H1 (cell line): Measurements from ENCODE around the gene SPEF2. TPM values are rescaled to one million over a fixed set of nuclear protein-coding genes. Genes with fewer than 3 reads are reported as not detected.

Source experiments
- CTCF ChIA-PET: fragments of 300-600 bp; sonication (Branson Sonifier 250); formaldehyde crosslinking; loops from one replicate; lab custom pipeline; 2021; ENCODE audit not compliant: partially characterized antibody; lab: Charles Lee
- POLR2A ChIA-PET: fragments of 300-600 bp; sonication (Branson Sonifier 250); formaldehyde crosslinking; loops from one replicate; lab custom pipeline; 2021; ENCODE audit warnings: inconsistent platforms; ENCODE audit not compliant: partially characterized antibody; lab: Charles Lee
- DNase-seq, 2 experiments: peaks; one replicate each; pipeline versions ENCODE4 v3.0.0 to v3.0.0-alpha.2; 2010 to 2022; ENCODE audit warnings: low spot score in 2 of 2, low read depth in 1 of 2, mixed read lengths in 1 of 2
- FAIRE-seq: peaks from 2 replicates; lab custom pipeline; 2011; peaks lifted over from hg19 to GRCh38; lab: Jason Lieb, UNC
- H2AFZ ChIP-seq: 2 replicates; pipeline ENCODE4 v1.8.1; 2012; ENCODE audit warnings: low read length, inconsistent platforms
- H2AK5ac ChIP-seq: 2 replicates; pipeline ENCODE4 v1.6.1; 2013; ENCODE audit warnings: low read depth, low read length
- H2BK120ac ChIP-seq: replicated peaks from 2 replicates; pipeline ENCODE3; 2013; ENCODE audit warnings: low read depth, low read length, inconsistent platforms
- H2BK12ac ChIP-seq: 2 replicates; pipeline ENCODE4 v1.6.1; 2013; ENCODE audit warnings: low read depth, low read length
- H2BK15ac ChIP-seq: 2 replicates; pipeline ENCODE4 v1.6.1; 2013; ENCODE audit warnings: low read length
- H2BK20ac ChIP-seq: 2 replicates; pipeline ENCODE4 v1.6.1; 2013; ENCODE audit warnings: low read length
- H2BK5ac ChIP-seq: 2 replicates; pipeline ENCODE4 v1.6.1; 2013; ENCODE audit warnings: low read depth, low read length
- H3K14ac ChIP-seq: 2 replicates; pipeline ENCODE4 v1.6.1; 2013; ENCODE audit warnings: inconsistent platforms; ENCODE audit not compliant: insufficient read length
- H3K18ac ChIP-seq: 2 replicates; pipeline ENCODE4 v1.6.1; 2013; ENCODE audit warnings: low read length; ENCODE audit errors: extremely low read depth
- H3K23ac ChIP-seq: 2 replicates; pipeline ENCODE4 v1.6.1; 2013; ENCODE audit warnings: inconsistent platforms; ENCODE audit not compliant: insufficient read length
- H3K23me2 ChIP-seq: 2 replicates; pipeline ENCODE4 v1.6.1; 2013; ENCODE audit warnings: low read depth, low read length
- H3K27ac ChIP-seq: 2 replicates; pipeline ENCODE4 v1.6.1; 2011; ENCODE audit warnings: low read depth, low read length, inconsistent platforms
- H3K27me3 ChIP-seq, 4 experiments: replicated peaks in 1 of 4; 1 replicate in 1 of 4; 2 replicates in 3 of 4; pipeline versions ENCODE4 v1.6.1 to v1.8.1; 2011 to 2013; ENCODE audit warnings: low read length in 3 of 4, mild to moderate bottlenecking in 3 of 4, inconsistent platforms in 2 of 4, mixed read lengths in 2 of 4, moderate library complexity in 1 of 4; ENCODE audit not compliant: control insufficient read depth in 3 of 4, insufficient read depth in 3 of 4; ENCODE audit errors: extremely low read depth in 1 of 4
- H3K36me3 ChIP-seq, 4 experiments: 2 replicates each; pipeline versions ENCODE4 v1.6.1 to v1.8.1; 2011 to 2013; ENCODE audit warnings: mild to moderate bottlenecking in 4 of 4, low read length in 3 of 4, moderate library complexity in 2 of 4, control low read depth in 1 of 4, inconsistent platforms in 1 of 4; ENCODE audit not compliant: insufficient read depth in 4 of 4, control insufficient read depth in 2 of 4
- H3K4ac ChIP-seq: replicated peaks from 2 replicates; pipeline ENCODE3; 2013; ENCODE audit warnings: low read length, low read depth, mixed read lengths, inconsistent platforms; ENCODE audit not compliant: insufficient read length
- H3K4me1 ChIP-seq, 4 experiments: replicated peaks in 1 of 4; 1 replicate in 1 of 4; 2 replicates in 3 of 4; pipeline versions ENCODE4 v1.6.1 to v1.8.1; 2011 to 2013; ENCODE audit warnings: low read length in 3 of 4, inconsistent platforms in 2 of 4, mixed read lengths in 1 of 4; ENCODE audit not compliant: insufficient read depth in 4 of 4, control insufficient read depth in 3 of 4
- H3K4me2 ChIP-seq, 2 experiments: 2 replicates each; pipeline versions ENCODE4 v1.6.1 to v1.8.1; 2011 to 2013; ENCODE audit warnings: low read depth in 2 of 2, low read length in 2 of 2, control low read depth in 1 of 2, inconsistent platforms in 1 of 2, mild to moderate bottlenecking in 1 of 2; ENCODE audit not compliant: insufficient read depth in 1 of 2
- H3K4me3 ChIP-seq, 4 experiments: fragments of 200-600, 300-600 bp in 1 of 4; sonication (generic), shearing (Covaris generic), sonication (Bioruptor Twin) in 1 of 4; 2 replicates each; pipeline versions ENCODE4 v1.5.1 to v1.8.1; 2011 to 2016; ENCODE audit warnings: low read length in 4 of 4, low read depth in 3 of 4, control low read depth in 2 of 4, inconsistent platforms in 2 of 4, mild to moderate bottlenecking in 2 of 4, mixed read lengths in 1 of 4, moderate library complexity in 1 of 4; ENCODE audit not compliant: insufficient read depth in 2 of 4; ENCODE audit errors: extremely low read depth in 1 of 4
- H3K56ac ChIP-seq: replicated peaks from 2 replicates; pipeline ENCODE3; 2013; ENCODE audit warnings: low read depth, mild to moderate bottlenecking, mixed read lengths, low read length, inconsistent platforms; ENCODE audit not compliant: insufficient read length
- H3K79me1 ChIP-seq: 2 replicates; pipeline ENCODE4 v1.6.1; 2013; ENCODE audit warnings: low read depth, low read length, control low read depth
- H3K79me2 ChIP-seq, 2 experiments: 2 replicates each; pipeline versions ENCODE4 v1.6.1 to v1.8.1; 2012 to 2013; ENCODE audit warnings: low read length in 2 of 2, mild to moderate bottlenecking in 2 of 2, inconsistent platforms in 1 of 2; ENCODE audit not compliant: insufficient read depth in 2 of 2, control insufficient read depth in 1 of 2
- H3K9ac ChIP-seq, 4 experiments: replicated peaks in 1 of 4; 1 replicate in 1 of 4; 2 replicates in 3 of 4; pipeline versions ENCODE4 v1.6.1 to v1.8.1; 2011 to 2013; ENCODE audit warnings: low read depth in 3 of 4, low read length in 3 of 4, control low read depth in 2 of 4, mild to moderate bottlenecking in 2 of 4, moderate library complexity in 2 of 4, inconsistent platforms in 1 of 4; ENCODE audit errors: extremely low read depth in 1 of 4
- H3K9me3 ChIP-seq, 2 experiments: 2 replicates each; pipeline versions ENCODE4 v1.6.1 to v1.8.1; 2012 to 2013; ENCODE audit warnings: mild to moderate bottlenecking in 2 of 2, moderate library complexity in 2 of 2, control low read depth in 1 of 2, inconsistent platforms in 1 of 2, low read depth in 1 of 2, low read length in 1 of 2, mixed read lengths in 1 of 2; ENCODE audit not compliant: insufficient read depth in 2 of 2
- H4K20me1 ChIP-seq, 2 experiments: replicated peaks in 1 of 2; 2 replicates each; pipeline versions ENCODE3 to v1.8.1; 2011 to 2013; ENCODE audit warnings: inconsistent platforms in 2 of 2, low read length in 2 of 2, mild to moderate bottlenecking in 1 of 2; ENCODE audit not compliant: insufficient read depth in 2 of 2, control insufficient read depth in 1 of 2
- H4K5ac ChIP-seq: 2 replicates; pipeline ENCODE4 v1.6.1; 2013; ENCODE audit warnings: low read length, low read depth, mixed read lengths, inconsistent platforms; ENCODE audit not compliant: insufficient read length
- H4K8ac ChIP-seq: 2 replicates; pipeline ENCODE4 v1.8.0; 2013; ENCODE audit warnings: mild to moderate bottlenecking, moderate library complexity, low read length, inconsistent platforms; ENCODE audit not compliant: insufficient read depth; ENCODE audit errors: extremely low read depth
- H4K91ac ChIP-seq: replicated peaks from 2 replicates; pipeline ENCODE3; 2013; ENCODE audit warnings: low read length, mixed read lengths, inconsistent platforms; ENCODE audit not compliant: insufficient read length
- CTBP2 ChIP-seq: IDR thresholded peaks from 2 replicates; pipeline ENCODE4 v1.7.0; 2011; ENCODE audit warnings: borderline replicate concordance, mild to moderate bottlenecking, moderate library complexity, mixed read lengths, low read length; ENCODE audit not compliant: insufficient read depth, insufficient read length
- EZH2 ChIP-seq: fragments of 200-600 bp; sonication (generic); IDR thresholded peaks from 2 replicates; pipeline ENCODE4 v1.7.1; 2012; ENCODE audit warnings: low read depth, mild to moderate bottlenecking, moderate library complexity, low read length, inconsistent platforms; ENCODE audit not compliant: severe bottlenecking
- HDAC6 ChIP-seq: IDR thresholded peaks from one replicate; pipeline ENCODE4 v1.7.1; 2012; ENCODE audit warnings: low read depth, mild to moderate bottlenecking, inconsistent platforms, low read length, moderate library complexity
- RAD21 ChIP-seq, 2 experiments: IDR thresholded peaks in 1 of 2; conservative IDR thresholded peaks in 1 of 2; 2 replicates each; pipeline ENCODE4 v1.6.1; 2011; ENCODE audit warnings: low read depth in 2 of 2, low read length in 2 of 2, improper control_type of control experiment in 1 of 2, inconsistent platforms in 1 of 2, mild to moderate bottlenecking in 1 of 2, moderate library complexity in 1 of 2
- SIN3A ChIP-seq, 2 experiments: IDR thresholded peaks in 1 of 2; conservative IDR thresholded peaks in 1 of 2; 2 replicates each; pipeline ENCODE4 v1.6.1; 2011 to 2012; ENCODE audit warnings: low read length in 2 of 2, improper control_type of control experiment in 1 of 2, low read depth in 1 of 2, mild to moderate bottlenecking in 1 of 2
- SIX5 ChIP-seq: IDR thresholded peaks from 2 replicates; pipeline ENCODE4 v1.6.1; 2011; ENCODE audit warnings: mild to moderate bottlenecking, low read depth, low read length
- SP2 ChIP-seq: IDR thresholded peaks from 2 replicates; pipeline ENCODE4 v1.6.1; 2012; ENCODE audit warnings: mild to moderate bottlenecking, low read length, inconsistent platforms
- TEAD4 ChIP-seq: IDR thresholded peaks from 2 replicates; pipeline ENCODE4 v1.6.1; 2012; ENCODE audit warnings: low read depth, low read length, inconsistent platforms, mixed read lengths
- USF2 ChIP-seq: IDR thresholded peaks from 2 replicates; pipeline ENCODE4 v1.6.1; 2011; ENCODE audit warnings: low read length, improper control_type of control experiment
- WGBS, 2 experiments: shearing (Covaris generic) in 1 of 2; methylation state at CpG; one replicate each; pipeline versions ENCODE4 v1.1.6 to v1.1.7; 2013 to 2015; ENCODE audit warnings: low lambda C conversion rate in 2 of 2, mixed read lengths in 2 of 2, inconsistent platforms in 1 of 2, low coverage in 1 of 2, missing lambda C conversion rate in 1 of 2; ENCODE audit not compliant: insufficient replicate concordance in 2 of 2, insufficient coverage in 1 of 2, insufficient read length in 1 of 2; ENCODE audit errors: extremely low coverage in 1 of 2, missing lambda C conversion rate in 1 of 2; 5-methylcytosine and 5-hydroxymethylcytosine counted together
- polyA plus RNA-seq, 7 experiments: library from polyadenylated mRNA; depleted of rRNA in 3 of 7; stranded (reverse) in 5 of 7; unstranded in 2 of 7; fragments of >200 nt in 5 of 7; fragments of 200-250 nt in 2 of 7; gene quantifications; 1 replicate in 5 of 7; 2 replicates in 1 of 7; 4 replicates in 1 of 7; pipeline versions ENCODE4 v1.2.1 to v1.2.3, GENCODE V29; 2011 to 2013; ENCODE audit warnings: missing spikeins in 2 of 7, mixed read lengths in 2 of 7
- total RNA-seq: library from RNA; stranded (reverse); fragmentation: NEBNext Ultra II Directional; extraction: Animal tissue kit (Norgen Biotek cat#: 25700); gene quantifications from 2 replicates; pipeline ENCODE4 v1.2.1, GENCODE V29; 2021

SPEF2 gene
- total and polyA plus RNA-seq, 2 of the 8 experiments (the other 6 are each of a cell fraction or from before 2014, with no cell fraction given), result 0.14 to 0.73 TPM

GRCh38 chr5:35777358-35778087 lies 159.9 kb downstream of the SPEF2 start:
- no peak overlapping the region for H3K4ac ChIP-seq
- H3K9me3 ChIP-seq, result no peaks in the 10 kb centered on the region
- no peak overlapping the region for H4K8ac ChIP-seq
- H3K23me2 ChIP-seq, result no peaks in the 10 kb centered on the region
- DNase-seq (peak in 1 of 2 experiments; percentile 68), FAIRE-seq (no peak)
- H2BK12ac ChIP-seq, result no peak overlapping the region
- ChIA-PET POLR2A (no interaction called here), CTCF (interaction anchor here (0.6 to 7.4 kb wide), 30 partner anchors 8 to 392 kb away, joined by 3 to 65 read pairs (median 4); no protein-coding TSS in a partner anchor)
- no peak overlapping the region for H3K9ac ChIP-seq
- no peaks in the 10 kb centered on the region for H4K20me1 ChIP-seq
- H4K91ac ChIP-seq, result no peak overlapping the region
- H3K36me3 ChIP-seq, result no peaks in the 10 kb centered on the region
- H2BK15ac ChIP-seq, result no peak overlapping the region
- no peak overlapping the region for H2BK20ac ChIP-seq
- H2AK5ac ChIP-seq, result no peak overlapping the region
- no peaks in the 10 kb centered on the region for H3K4me1 ChIP-seq
- no peak overlapping the region for H2BK120ac ChIP-seq
- H4K5ac ChIP-seq, result no peak overlapping the region
- 27% methylated on average over 9 of the region's 9 CpGs; no CpG with 5 or more reads in 1 of the 2 experiments for WGBS, 2 experiments
- no peaks in the 10 kb centered on the region for H3K79me2 ChIP-seq
- no peak overlapping the region for H3K56ac ChIP-seq
- H2BK5ac ChIP-seq, result no peak overlapping the region
- H3K14ac ChIP-seq, result no peak overlapping the region
- no peaks in the 10 kb centered on the region for H3K79me1 ChIP-seq
- no peak overlapping the region for H3K18ac ChIP-seq
- no peak overlapping the region for H3K4me2 ChIP-seq
- peaks cover 0 to 1% (median 0%) of the 10 kb centered on the region in 4 experiments; a peak in 1 of 7 replicates for H3K27me3 ChIP-seq
- H2AFZ ChIP-seq, result no peak overlapping the region
- H3K4me3 ChIP-seq, result no peak overlapping the region
- H3K27ac ChIP-seq, result no peak overlapping the region
- no peak overlapping the region for H3K23ac ChIP-seq
- no peak for TF ChIP-seq SIN3A (conservative IDR thresholded peaks at IDR 0.05 in 1 of 2, IDR thresholded peaks at IDR 0.05 in 1 of 2; ENCODE audit: low read depth in 1 of 2, low read length in 2 of 2)
- TF ChIP-seq CTBP2, result no peak
- TF ChIP-seq EZH2, result no peak
- no peak for TF ChIP-seq SP2
- TF ChIP-seq HDAC6, result no peak
- peak; percentile 60 to 68 for TF ChIP-seq RAD21 (IDR thresholded peaks at IDR 0.05 in 1 of 2, conservative IDR thresholded peaks at IDR 0.05 in 1 of 2; ENCODE audit: low read depth in 2 of 2, low read length in 2 of 2)
- no peak for TF ChIP-seq USF2
- TF ChIP-seq SIX5, result no peak
- no peak for TF ChIP-seq TEAD4
